ENCODE measurements around the gene CD180. TPM values are rescaled to one million over a fixed set of nuclear protein-coding genes. Genes with fewer than 3 reads are reported as not detected.

The CD180 gene
- total RNA-seq, 1 experiment from 2014 or later = not detected

GRCh38 chr5:67129768-67130167, 66.8 kb downstream of the CD180 start:
- no peak for DNase-seq (ENCODE audit: low read depth)

Measured in LHCN-M2 (cell line).